H1 (cell line): Measurements from ENCODE around the gene C11orf54. TPM values are rescaled to one million over a fixed set of nuclear protein-coding genes. Genes with fewer than 3 reads are reported as not detected.

ENCODE experiments used
- CTCF ChIA-PET: fragments of 300-600 bp; sonication (Branson Sonifier 250); formaldehyde crosslinking; loops from one replicate; lab custom pipeline; 2021; ENCODE audit not compliant: partially characterized antibody; lab: Charles Lee
- POLR2A ChIA-PET: fragments of 300-600 bp; sonication (Branson Sonifier 250); formaldehyde crosslinking; loops from one replicate; lab custom pipeline; 2021; ENCODE audit warnings: inconsistent platforms; ENCODE audit not compliant: partially characterized antibody; lab: Charles Lee
- DNase-seq, 2 experiments: peaks; one replicate each; pipeline versions ENCODE4 v3.0.0 to v3.0.0-alpha.2; 2010 to 2022; ENCODE audit warnings: low spot score in 2 of 2, low read depth in 1 of 2, mixed read lengths in 1 of 2
- FAIRE-seq: peaks from 2 replicates; lab custom pipeline; 2011; peaks lifted over from hg19 to GRCh38; lab: Jason Lieb, UNC
- H2AFZ ChIP-seq: 2 replicates; pipeline ENCODE4 v1.8.1; 2012; ENCODE audit warnings: low read length, inconsistent platforms
- H2AK5ac ChIP-seq: 2 replicates; pipeline ENCODE4 v1.6.1; 2013; ENCODE audit warnings: low read depth, low read length
- H2BK120ac ChIP-seq: replicated peaks from 2 replicates; pipeline ENCODE3; 2013; ENCODE audit warnings: low read depth, low read length, inconsistent platforms
- H2BK12ac ChIP-seq: 2 replicates; pipeline ENCODE4 v1.6.1; 2013; ENCODE audit warnings: low read depth, low read length
- H2BK15ac ChIP-seq: 2 replicates; pipeline ENCODE4 v1.6.1; 2013; ENCODE audit warnings: low read length
- H2BK20ac ChIP-seq: 2 replicates; pipeline ENCODE4 v1.6.1; 2013; ENCODE audit warnings: low read length
- H2BK5ac ChIP-seq: 2 replicates; pipeline ENCODE4 v1.6.1; 2013; ENCODE audit warnings: low read depth, low read length
- H3K14ac ChIP-seq: 2 replicates; pipeline ENCODE4 v1.6.1; 2013; ENCODE audit warnings: inconsistent platforms; ENCODE audit not compliant: insufficient read length
- H3K18ac ChIP-seq: 2 replicates; pipeline ENCODE4 v1.6.1; 2013; ENCODE audit warnings: low read length; ENCODE audit errors: extremely low read depth
- H3K23ac ChIP-seq: 2 replicates; pipeline ENCODE4 v1.6.1; 2013; ENCODE audit warnings: inconsistent platforms; ENCODE audit not compliant: insufficient read length
- H3K23me2 ChIP-seq: 2 replicates; pipeline ENCODE4 v1.6.1; 2013; ENCODE audit warnings: low read depth, low read length
- H3K27ac ChIP-seq: 2 replicates; pipeline ENCODE4 v1.6.1; 2011; ENCODE audit warnings: low read depth, low read length, inconsistent platforms
- H3K27me3 ChIP-seq, 4 experiments: replicated peaks in 1 of 4; 1 replicate in 1 of 4; 2 replicates in 3 of 4; pipeline versions ENCODE4 v1.6.1 to v1.8.1; 2011 to 2013; ENCODE audit warnings: low read length in 3 of 4, mild to moderate bottlenecking in 3 of 4, inconsistent platforms in 2 of 4, mixed read lengths in 2 of 4, moderate library complexity in 1 of 4; ENCODE audit not compliant: control insufficient read depth in 3 of 4, insufficient read depth in 3 of 4; ENCODE audit errors: extremely low read depth in 1 of 4
- H3K36me3 ChIP-seq, 4 experiments: 2 replicates each; pipeline versions ENCODE4 v1.6.1 to v1.8.1; 2011 to 2013; ENCODE audit warnings: mild to moderate bottlenecking in 4 of 4, low read length in 3 of 4, moderate library complexity in 2 of 4, control low read depth in 1 of 4, inconsistent platforms in 1 of 4; ENCODE audit not compliant: insufficient read depth in 4 of 4, control insufficient read depth in 2 of 4
- H3K4ac ChIP-seq: replicated peaks from 2 replicates; pipeline ENCODE3; 2013; ENCODE audit warnings: low read length, low read depth, mixed read lengths, inconsistent platforms; ENCODE audit not compliant: insufficient read length
- H3K4me1 ChIP-seq, 4 experiments: replicated peaks in 1 of 4; 1 replicate in 1 of 4; 2 replicates in 3 of 4; pipeline versions ENCODE4 v1.6.1 to v1.8.1; 2011 to 2013; ENCODE audit warnings: low read length in 3 of 4, inconsistent platforms in 2 of 4, mixed read lengths in 1 of 4; ENCODE audit not compliant: insufficient read depth in 4 of 4, control insufficient read depth in 3 of 4
- H3K4me2 ChIP-seq, 2 experiments: 2 replicates each; pipeline versions ENCODE4 v1.6.1 to v1.8.1; 2011 to 2013; ENCODE audit warnings: low read depth in 2 of 2, low read length in 2 of 2, control low read depth in 1 of 2, inconsistent platforms in 1 of 2, mild to moderate bottlenecking in 1 of 2; ENCODE audit not compliant: insufficient read depth in 1 of 2
- H3K4me3 ChIP-seq, 4 experiments: fragments of 200-600, 300-600 bp in 1 of 4; sonication (generic), shearing (Covaris generic), sonication (Bioruptor Twin) in 1 of 4; 2 replicates each; pipeline versions ENCODE4 v1.5.1 to v1.8.1; 2011 to 2016; ENCODE audit warnings: low read length in 4 of 4, low read depth in 3 of 4, control low read depth in 2 of 4, inconsistent platforms in 2 of 4, mild to moderate bottlenecking in 2 of 4, mixed read lengths in 1 of 4, moderate library complexity in 1 of 4; ENCODE audit not compliant: insufficient read depth in 2 of 4; ENCODE audit errors: extremely low read depth in 1 of 4
- H3K56ac ChIP-seq: replicated peaks from 2 replicates; pipeline ENCODE3; 2013; ENCODE audit warnings: low read depth, mild to moderate bottlenecking, mixed read lengths, low read length, inconsistent platforms; ENCODE audit not compliant: insufficient read length
- H3K79me1 ChIP-seq: 2 replicates; pipeline ENCODE4 v1.6.1; 2013; ENCODE audit warnings: low read depth, low read length, control low read depth
- H3K79me2 ChIP-seq, 2 experiments: 2 replicates each; pipeline versions ENCODE4 v1.6.1 to v1.8.1; 2012 to 2013; ENCODE audit warnings: low read length in 2 of 2, mild to moderate bottlenecking in 2 of 2, inconsistent platforms in 1 of 2; ENCODE audit not compliant: insufficient read depth in 2 of 2, control insufficient read depth in 1 of 2
- H3K9ac ChIP-seq, 4 experiments: replicated peaks in 1 of 4; 1 replicate in 1 of 4; 2 replicates in 3 of 4; pipeline versions ENCODE4 v1.6.1 to v1.8.1; 2011 to 2013; ENCODE audit warnings: low read depth in 3 of 4, low read length in 3 of 4, control low read depth in 2 of 4, mild to moderate bottlenecking in 2 of 4, moderate library complexity in 2 of 4, inconsistent platforms in 1 of 4; ENCODE audit errors: extremely low read depth in 1 of 4
- H3K9me3 ChIP-seq, 2 experiments: 2 replicates each; pipeline versions ENCODE4 v1.6.1 to v1.8.1; 2012 to 2013; ENCODE audit warnings: mild to moderate bottlenecking in 2 of 2, moderate library complexity in 2 of 2, control low read depth in 1 of 2, inconsistent platforms in 1 of 2, low read depth in 1 of 2, low read length in 1 of 2, mixed read lengths in 1 of 2; ENCODE audit not compliant: insufficient read depth in 2 of 2
- H4K20me1 ChIP-seq, 2 experiments: replicated peaks in 1 of 2; 2 replicates each; pipeline versions ENCODE3 to v1.8.1; 2011 to 2013; ENCODE audit warnings: inconsistent platforms in 2 of 2, low read length in 2 of 2, mild to moderate bottlenecking in 1 of 2; ENCODE audit not compliant: insufficient read depth in 2 of 2, control insufficient read depth in 1 of 2
- H4K5ac ChIP-seq: 2 replicates; pipeline ENCODE4 v1.6.1; 2013; ENCODE audit warnings: low read length, low read depth, mixed read lengths, inconsistent platforms; ENCODE audit not compliant: insufficient read length
- H4K8ac ChIP-seq: 2 replicates; pipeline ENCODE4 v1.8.0; 2013; ENCODE audit warnings: mild to moderate bottlenecking, moderate library complexity, low read length, inconsistent platforms; ENCODE audit not compliant: insufficient read depth; ENCODE audit errors: extremely low read depth
- H4K91ac ChIP-seq: replicated peaks from 2 replicates; pipeline ENCODE3; 2013; ENCODE audit warnings: low read length, mixed read lengths, inconsistent platforms; ENCODE audit not compliant: insufficient read length
- ASH2L ChIP-seq: fragments of 200-600, 300-600 bp; sonication (generic); IDR thresholded peaks from one replicate; pipeline ENCODE4 v1.7.1; 2017; ENCODE audit warnings: low read length
- CBX5 ChIP-seq: fragments of 300-800, 300-1000 bp; sonication (generic); IDR thresholded peaks from 2 replicates; pipeline ENCODE4 v1.7.1; 2016; ENCODE audit warnings: antibody characterized with exemption, low read length, low read depth
- CHD1 ChIP-seq: IDR thresholded peaks from 2 replicates; pipeline ENCODE4 v1.6.1; 2012; ENCODE audit warnings: low read depth, low read length, improper control_type of control experiment
- CHD2 ChIP-seq: IDR thresholded peaks from 2 replicates; pipeline ENCODE4 v1.6.1; 2012; ENCODE audit warnings: low read length, improper control_type of control experiment
- EGR1 ChIP-seq: IDR thresholded peaks from 2 replicates; pipeline ENCODE4 v1.6.1; 2011; ENCODE audit warnings: low read depth, low read length, borderline replicate concordance
- JUN ChIP-seq: IDR thresholded peaks from 2 replicates; pipeline ENCODE4 v1.6.1; 2011; ENCODE audit warnings: low read depth, mild to moderate bottlenecking, improper control_type of control experiment, low read length
- POLR2A ChIP-seq, 2 experiments: IDR thresholded peaks; 1 replicate in 1 of 2; 2 replicates in 1 of 2; pipeline ENCODE4 v1.6.1; 2011; ENCODE audit warnings: low read depth in 2 of 2, low read length in 2 of 2, mild to moderate bottlenecking in 2 of 2; ENCODE audit errors: control extremely low read depth in 1 of 2
- RXRA ChIP-seq: IDR thresholded peaks from 2 replicates; pipeline ENCODE4 v1.6.1; 2011; ENCODE audit warnings: low read depth, mild to moderate bottlenecking, low read length, moderate library complexity; ENCODE audit not compliant: insufficient read depth
- SAP30 ChIP-seq: fragments of 300-600 bp; sonication (generic); IDR thresholded peaks from 2 replicates; pipeline ENCODE4 v1.7.1; 2012; ENCODE audit warnings: low read length, moderate library complexity, mild to moderate bottlenecking, inconsistent platforms; ENCODE audit not compliant: insufficient read depth, insufficient replicate concordance
- SIRT6 ChIP-seq: IDR thresholded peaks from one replicate; pipeline ENCODE4 v1.7.1; 2012; ENCODE audit warnings: low read length, inconsistent platforms
- SP4 ChIP-seq: IDR thresholded peaks from 2 replicates; pipeline ENCODE4 v1.6.1; 2012; ENCODE audit warnings: low read length, inconsistent platforms
- TEAD4 ChIP-seq: IDR thresholded peaks from 2 replicates; pipeline ENCODE4 v1.6.1; 2012; ENCODE audit warnings: low read depth, low read length, inconsistent platforms, mixed read lengths
- WGBS, 2 experiments: shearing (Covaris generic) in 1 of 2; methylation state at CpG; one replicate each; pipeline versions ENCODE4 v1.1.6 to v1.1.7; 2013 to 2015; ENCODE audit warnings: low lambda C conversion rate in 2 of 2, mixed read lengths in 2 of 2, inconsistent platforms in 1 of 2, low coverage in 1 of 2, missing lambda C conversion rate in 1 of 2; ENCODE audit not compliant: insufficient replicate concordance in 2 of 2, insufficient coverage in 1 of 2, insufficient read length in 1 of 2; ENCODE audit errors: extremely low coverage in 1 of 2, missing lambda C conversion rate in 1 of 2; 5-methylcytosine and 5-hydroxymethylcytosine counted together
- polyA plus RNA-seq, 7 experiments: library from polyadenylated mRNA; depleted of rRNA in 3 of 7; stranded (reverse) in 5 of 7; unstranded in 2 of 7; fragments of >200 nt in 5 of 7; fragments of 200-250 nt in 2 of 7; gene quantifications; 1 replicate in 5 of 7; 2 replicates in 1 of 7; 4 replicates in 1 of 7; pipeline versions ENCODE4 v1.2.1 to v1.2.3, GENCODE V29; 2011 to 2013; ENCODE audit warnings: missing spikeins in 2 of 7, mixed read lengths in 2 of 7
- total RNA-seq: library from RNA; stranded (reverse); fragmentation: NEBNext Ultra II Directional; extraction: Animal tissue kit (Norgen Biotek cat#: 25700); gene quantifications from 2 replicates; pipeline ENCODE4 v1.2.1, GENCODE V29; 2021
- TF ChIP-seq, protein P1 (sequence below): IDR thresholded peaks from 2 replicates; pipeline ENCODE4 v1.6.1; 2012; ENCODE audit warnings: low read length, inconsistent platforms

Gene C11orf54
- total and polyA plus RNA-seq, 2 of the 8 experiments (the other 6 are each of a cell fraction or from before 2014, with no cell fraction given): 14.7 to 24.5 TPM

GRCh38 chr11:93765551-93765950, 24.1 kb downstream of the C11orf54 start:
- CTCF ChIA-PET: interaction anchor here (1.2 to 2.2 kb wide), 2 partner anchors 9 to 62 kb away, joined by 3 to 13 read pairs; no protein-coding TSS in a partner anchor
- TF ChIP-seq, protein P1, sequence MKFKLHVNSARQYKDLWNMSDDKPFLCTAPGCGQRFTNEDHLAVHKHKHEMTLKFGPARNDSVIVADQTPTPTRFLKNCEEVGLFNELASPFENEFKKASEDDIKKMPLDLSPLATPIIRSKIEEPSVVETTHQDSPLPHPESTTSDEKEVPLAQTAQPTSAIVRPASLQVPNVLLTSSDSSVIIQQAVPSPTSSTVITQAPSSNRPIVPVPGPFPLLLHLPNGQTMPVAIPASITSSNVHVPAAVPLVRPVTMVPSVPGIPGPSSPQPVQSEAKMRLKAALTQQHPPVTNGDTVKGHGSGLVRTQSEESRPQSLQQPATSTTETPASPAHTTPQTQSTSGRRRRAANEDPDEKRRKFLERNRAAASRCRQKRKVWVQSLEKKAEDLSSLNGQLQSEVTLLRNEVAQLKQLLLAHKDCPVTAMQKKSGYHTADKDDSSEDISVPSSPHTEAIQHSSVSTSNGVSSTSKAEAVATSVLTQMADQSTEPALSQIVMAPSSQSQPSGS: no peak
- TF ChIP-seq CBX5 (no peak), ASH2L (no peak), EGR1 (no peak), JUN (no peak), TEAD4 (no peak), SAP30 (no peak), SIRT6 (no peak), POLR2A (IDR thresholded peaks at IDR 0.05; ENCODE audit: control extremely low read depth in 1 of 2, low read depth in 2 of 2, low read length in 2 of 2) (no peak), CHD1 (no peak), CHD2 (no peak), SP4 (no peak), RXRA (no peak)

More at GRCh38 chr11:93765551-93765950, 24.1 kb downstream of the C11orf54 start:
- DNase-seq: no peak
- Histone ChIP-seq H2BK120ac (no peak overlapping the region), H2BK15ac (no peak overlapping the region), H2AFZ (no peak overlapping the region), H2BK20ac (no peak overlapping the region), H4K5ac (no peak overlapping the region), H4K8ac (no peak overlapping the region), H3K79me2 (no peaks in the 10 kb centered on the region), H3K79me1 (no peaks in the 10 kb centered on the region), H3K4ac (no peak overlapping the region), H3K23me2 (peaks cover under 1% of the 10 kb centered on the region; the same call in 1 of the 2 replicates), H2AK5ac (no peak overlapping the region), H4K20me1 (no peaks in the 10 kb centered on the region), H3K56ac (no peak overlapping the region), H3K18ac (no peak overlapping the region), H3K4me2 (no peak overlapping the region), H4K91ac (no peak overlapping the region), H3K14ac (no peak overlapping the region), H3K23ac (no peak overlapping the region), H2BK12ac (no peak overlapping the region), H3K27ac (no peak overlapping the region), H2BK5ac (no peak overlapping the region), H3K9ac (no peak overlapping the region), H3K4me3 (no peak overlapping the region), H3K36me3 (peaks cover 0 to 21% (median 10%) of the 10 kb centered on the region in 4 experiments; a peak in 4 of 8 replicates), H3K27me3 (no peaks in the 10 kb centered on the region), H3K4me1 (no peaks in the 10 kb centered on the region), H3K9me3 (0 out of 4 replicates have a peak, but pooled peaks cover 0 to 3% of the 10 kb centered on the region in 2 experiments)
- FAIRE-seq: no peak
- POLR2A ChIA-PET: interaction anchor here (1.5 to 5.0 kb wide), 4 partner anchors 8 to 25 kb away, joined by 5 to 41 read pairs (median 8); partner anchors contain the start of genes C11orf54, MED17 and TAF1D
- WGBS, 2 experiments: 85% methylated on average over 2 of the region's 2 CpGs; no CpG with 5 or more reads in 1 of the 2 experiments
